GM19351 (cell line): Measurements from ENCODE around the gene CTBS.
"Not testable (repeated sequence)": the region's sequence is repeated elsewhere in the genome, so short reads cannot be mapped to it uniquely, and the experiment has no call there.

Experiments
- ATAC-seq: cut with Tn5 transposase; IDR thresholded peaks from one replicate; pipeline ENCODE4 v1.9.1; 2021; ENCODE audit warnings: mild to moderate bottlenecking, moderate library complexity; ENCODE audit not compliant: unreplicated experiment

The CTBS gene

GRCh38 chr1:84585803-84586202 lies 11.6 kb upstream of the CTBS start:
- no peak for ATAC-seq

GRCh38 chr1:84584126-84584525 lies 9.9 kb upstream of the CTBS start:
- ATAC-seq: no peak

- no peak for ATAC-seq
Measured at GRCh38 chr1:84583648-84584047, 9.4 kb upstream of the CTBS start.

- ATAC-seq: no peak
Measured at GRCh38 chr1:84582802-84583587, 8.8 kb upstream of the CTBS start.

- no peak for ATAC-seq
Measured at GRCh38 chr1:84581648-84582047, 7.4 kb upstream of the CTBS start.

GRCh38 chr1:84574936-84575335 lies 696 bp upstream of the CTBS start:
- ATAC-seq: no peak

GRCh38 chr1:84573481-84573966 lies 716 bp downstream of the CTBS start:
- ATAC-seq: no peak

GRCh38 chr1:84571150-84571535 lies 3.1 kb downstream of the CTBS start:
- ATAC-seq: no peak

GRCh38 chr1:84570436-84571149 lies 3.6 kb downstream of the CTBS start:
- ATAC-seq: no peak

- no peak for ATAC-seq
Measured at GRCh38 chr1:84569216-84569615, 5.0 kb downstream of the CTBS start.

- no peak for ATAC-seq
Measured at GRCh38 chr1:84550826-84551225, 23.4 kb downstream of the CTBS start.

- no peak for ATAC-seq
Measured at GRCh38 chr1:84541679-84542078, 32.6 kb downstream of the CTBS start.

GRCh38 chr1:84540759-84541158 lies 33.5 kb downstream of the CTBS start:
- no peak for ATAC-seq

- ATAC-seq: no peak
Measured at GRCh38 chr1:84539972-84540371, 34.3 kb downstream of the CTBS start.

- ATAC-seq: no peak
Measured at GRCh38 chr1:84538599-84538998, 35.6 kb downstream of the CTBS start.

- no peak for ATAC-seq
Measured at GRCh38 chr1:84525779-84526178, 48.5 kb downstream of the CTBS start.

- no peak for ATAC-seq
Measured at GRCh38 chr1:84524590-84524989, 49.6 kb downstream of the CTBS start.

- no peak for ATAC-seq
Measured at GRCh38 chr1:84510668-84511067, 63.6 kb downstream of the CTBS start.

- ATAC-seq: no peak
Measured at GRCh38 chr1:84510165-84510564, 64.1 kb downstream of the CTBS start.

GRCh38 chr1:84509029-84509428 lies 65.2 kb downstream of the CTBS start:
- ATAC-seq: no peak

- ATAC-seq: no peak
Measured at GRCh38 chr1:84508510-84508909, 65.7 kb downstream of the CTBS start.

- not testable (repeated sequence) for ATAC-seq
Measured at GRCh38 chr1:84507887-84508286, 66.4 kb downstream of the CTBS start.
